ENCODE data around the gene DMPK.

GRCh38 chr19:45777395-45777961 is 4.8 kb downstream of the DMPK start:
- no peak for TF ChIP-seq POLR2A (IDR thresholded peaks at IDR 0.05; ENCODE audit: low read depth, low read length)
- TF ChIP-seq POLR2AphosphoS5 (IDR thresholded peaks at IDR 0.05; ENCODE audit: low read depth, low read length) = no peak
- no peak for TF ChIP-seq SPI1 (IDR thresholded peaks at IDR 0.05; ENCODE audit: low read depth, low read length)
